ENCODE measurements around the gene RIPPLY3. TPM values are rescaled to one million over a fixed set of nuclear protein-coding genes. Genes with fewer than 3 reads are reported as not detected.
A peak's percentile ranks its signal among the peaks of the same experiment; 100 is the strongest.

The RIPPLY3 gene
- under 1 TPM in 1 of 4 donors, not detected in 3; 0.21 TPM for total RNA-seq

- TF ChIP-seq, protein P1, sequence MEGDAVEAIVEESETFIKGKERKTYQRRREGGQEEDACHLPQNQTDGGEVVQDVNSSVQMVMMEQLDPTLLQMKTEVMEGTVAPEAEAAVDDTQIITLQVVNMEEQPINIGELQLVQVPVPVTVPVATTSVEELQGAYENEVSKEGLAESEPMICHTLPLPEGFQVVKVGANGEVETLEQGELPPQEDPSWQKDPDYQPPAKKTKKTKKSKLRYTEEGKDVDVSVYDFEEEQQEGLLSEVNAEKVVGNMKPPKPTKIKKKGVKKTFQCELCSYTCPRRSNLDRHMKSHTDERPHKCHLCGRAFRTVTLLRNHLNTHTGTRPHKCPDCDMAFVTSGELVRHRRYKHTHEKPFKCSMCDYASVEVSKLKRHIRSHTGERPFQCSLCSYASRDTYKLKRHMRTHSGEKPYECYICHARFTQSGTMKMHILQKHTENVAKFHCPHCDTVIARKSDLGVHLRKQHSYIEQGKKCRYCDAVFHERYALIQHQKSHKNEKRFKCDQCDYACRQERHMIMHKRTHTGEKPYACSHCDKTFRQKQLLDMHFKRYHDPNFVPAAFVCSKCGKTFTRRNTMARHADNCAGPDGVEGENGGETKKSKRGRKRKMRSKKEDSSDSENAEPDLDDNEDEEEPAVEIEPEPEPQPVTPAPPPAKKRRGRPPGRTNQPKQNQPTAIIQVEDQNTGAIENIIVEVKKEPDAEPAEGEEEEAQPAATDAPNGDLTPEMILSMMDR (IDR thresholded peaks at IDR 0.05): no peak
- TF ChIP-seq POLR2A (IDR thresholded peaks at IDR 0.05) (no peak), POLR2AphosphoS5 (IDR thresholded peaks at IDR 0.05) (no peak), EP300 (IDR thresholded peaks at IDR 0.05) (no peak)
- Histone ChIP-seq H3K4me1 (peaks cover 22% of the 10 kb centered on the region), H3K27me3 (peaks cover 26% of the 10 kb centered on the region), H3K27ac (no peak within 1 kb of the TSS), H3K4me3 (peak within 1 kb of the TSS; percentile 67), H3K36me3 (no peaks in the 10 kb centered on the region), H3K9me3 (no peaks in the 10 kb centered on the region)
- no peak for DNase-seq (ENCODE audit: low spot score in 2 of 2)
- 5% methylated on average over 33 of the region's 87 CpGs for WGBS
Measured at GRCh38 chr21:37006486-37007291, at the start of gene RIPPLY3. RIPPLY3 (plus strand) TSS chr21:37006702; CDS start chr21:37006773, 71 bp downstream.

- Histone ChIP-seq H3K27ac (no peak overlapping the region), H3K4me3 (no peak overlapping the region), H3K9me3 (no peaks in the 10 kb centered on the region), H3K4me1 (no peaks in the 10 kb centered on the region), H3K27me3 (no peaks in the 10 kb centered on the region), H3K36me3 (peaks cover 23% of the 10 kb centered on the region)
- TF ChIP-seq EP300 (IDR thresholded peaks at IDR 0.05) (no peak), POLR2AphosphoS5 (IDR thresholded peaks at IDR 0.05) (no peak), POLR2A (IDR thresholded peaks at IDR 0.05) (no peak)
- TF ChIP-seq, protein P1 (IDR thresholded peaks at IDR 0.05): no peak
- no peak for DNase-seq (ENCODE audit: low spot score in 2 of 2)
- 97% methylated on average over 7 of the region's 17 CpGs for WGBS
Measured at GRCh38 chr21:36959020-36959835, 47.3 kb upstream of the RIPPLY3 start.

DNA sequence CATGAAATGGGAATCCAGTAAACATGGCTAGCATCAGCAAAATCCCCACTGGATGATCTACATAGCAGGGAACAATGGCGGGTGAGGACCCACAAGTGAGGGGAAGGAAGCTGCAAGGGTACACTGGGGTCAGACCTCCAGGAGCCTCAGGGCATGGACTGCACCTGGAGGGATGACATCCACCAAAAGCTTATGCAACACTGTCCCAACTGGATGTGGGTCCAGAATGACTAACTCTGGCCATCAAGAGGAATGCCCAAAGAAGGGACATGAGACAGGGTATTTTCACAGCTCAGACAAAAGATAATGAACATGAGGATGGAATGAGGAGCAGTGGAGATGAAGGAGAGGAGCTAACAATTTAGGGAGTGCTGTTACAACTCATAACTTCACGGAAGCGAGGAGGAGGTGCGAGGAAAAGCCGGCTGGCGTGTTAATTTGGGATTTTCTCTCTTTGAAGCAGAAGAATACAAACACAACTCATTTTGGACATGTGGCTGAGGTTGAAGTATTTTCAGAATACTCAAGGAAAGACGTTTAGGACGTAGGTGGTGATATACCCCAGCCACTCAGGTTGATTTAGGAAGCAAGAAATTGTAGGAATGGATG, 45.7 kb upstream of the RIPPLY3 start:
- Histone ChIP-seq H3K4me3 (no peak overlapping the region), H3K4me1 (peaks cover 2% of the 10 kb centered on the region), H3K27ac (no peak overlapping the region), H3K36me3 (peaks cover 23% of the 10 kb centered on the region), H3K27me3 (no peaks in the 10 kb centered on the region), H3K9me3 (no peaks in the 10 kb centered on the region)
- TF ChIP-seq POLR2A (IDR thresholded peaks at IDR 0.05) (no peak), POLR2AphosphoS5 (IDR thresholded peaks at IDR 0.05) (no peak)
- TF ChIP-seq, protein P1 (IDR thresholded peaks at IDR 0.05): no peak
- 91% methylated on average over 8 of the region's 8 CpGs for WGBS
- no peak for DNase-seq (ENCODE audit: low spot score in 2 of 2)

DNA sequence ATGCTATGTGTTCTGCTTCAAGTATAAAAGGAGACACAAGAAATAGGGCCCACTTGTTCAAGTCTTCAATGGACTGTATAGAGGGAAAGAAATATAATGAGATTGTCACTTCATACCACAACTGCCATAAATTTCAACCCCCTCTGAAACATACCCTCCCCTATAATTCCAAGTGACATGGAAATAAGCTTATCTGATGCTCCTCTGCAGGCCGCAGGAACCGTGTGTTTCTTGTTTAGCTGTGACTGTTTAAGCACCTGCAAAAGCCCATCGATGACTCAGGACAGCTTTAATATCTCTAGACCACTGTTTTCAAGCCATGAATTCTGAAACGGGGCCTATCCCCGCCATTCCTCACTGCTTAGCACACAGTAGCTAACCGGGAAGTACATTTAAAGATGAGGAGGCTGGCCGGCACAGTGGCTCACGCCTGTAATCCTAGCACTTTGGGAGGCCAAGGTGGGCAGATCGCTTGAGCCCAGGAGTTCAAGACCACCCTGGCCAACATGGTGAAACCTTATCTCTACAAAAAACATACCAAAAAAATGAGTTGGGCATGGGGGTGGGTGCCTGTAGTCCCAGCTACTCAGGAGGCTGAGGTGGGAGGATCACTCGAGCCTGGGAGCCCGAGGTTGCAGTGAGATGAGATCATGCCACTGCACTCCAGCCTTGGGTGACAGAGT, 44.3 kb upstream of the RIPPLY3 start:
- Histone ChIP-seq H3K4me1 (peaks cover 5% of the 10 kb centered on the region), H3K27me3 (no peaks in the 10 kb centered on the region), H3K27ac (no peak overlapping the region), H3K9me3 (no peaks in the 10 kb centered on the region), H3K4me3 (no peak overlapping the region), H3K36me3 (peaks cover 19% of the 10 kb centered on the region)
- 90% methylated on average over 11 of the region's 11 CpGs for WGBS
- DNase-seq (ENCODE audit: low spot score in 2 of 2): no peak
- TF ChIP-seq POLR2A (IDR thresholded peaks at IDR 0.05): no peak
- TF ChIP-seq, protein P1 (IDR thresholded peaks at IDR 0.05): no peak
- no peak for TF ChIP-seq EP300 (IDR thresholded peaks at IDR 0.05)
- TF ChIP-seq POLR2AphosphoS5 (IDR thresholded peaks at IDR 0.05): no peak

Data from suprapubic skin (tissue), 4 donors.